ENCODE data around the gene VAV3. TPM values are rescaled to one million over a fixed set of nuclear protein-coding genes. Genes with fewer than 3 reads are reported as not detected.

VAV3 gene
- total and polyA plus RNA-seq, 5 experiments from 2014 or later = 2.2 to 13.1 (median 2.9) TPM

DNA sequence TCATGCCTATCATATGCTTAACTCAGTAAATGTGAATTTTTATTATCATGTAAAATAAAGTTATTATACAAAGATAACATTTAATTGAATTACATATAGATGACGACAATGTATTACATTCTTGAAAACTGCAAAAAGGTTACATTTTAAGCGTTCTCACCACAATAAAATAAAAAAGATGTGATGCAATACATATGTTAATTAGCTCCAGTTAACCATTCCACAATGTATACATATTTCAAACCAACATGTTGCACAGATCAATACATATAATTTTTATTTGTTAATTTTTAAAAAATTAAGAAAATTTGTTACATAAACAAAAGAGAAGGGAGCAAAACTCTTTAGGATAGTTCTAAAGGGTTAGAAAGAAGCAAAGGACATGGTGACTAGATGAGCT lies 183.7 kb downstream of the VAV3 start:
- H3K9me3 Mint-ChIP-seq = no peaks in the 10 kb centered on the region
- DNase-seq (no peak), ATAC-seq (no peak)
- no peak overlapping the region for H3K4me3 Mint-ChIP-seq
- H3K27ac Mint-ChIP-seq = no peak overlapping the region
- peaks cover 3 to 43% (median 23%) of the 10 kb centered on the region in 4 donors for H3K4me1 Mint-ChIP-seq
- POLR2A ChIA-PET = interaction anchor here (2.6 kb wide), 1 partner anchor 344 kb away, joined by 18 read pairs; no protein-coding TSS in a partner anchor
- peaks cover 0 to 5% (median 0%) of the 10 kb centered on the region in 3 donors for H3K36me3 Mint-ChIP-seq
- no peaks in the 10 kb centered on the region for H3K27me3 Mint-ChIP-seq

DNA sequence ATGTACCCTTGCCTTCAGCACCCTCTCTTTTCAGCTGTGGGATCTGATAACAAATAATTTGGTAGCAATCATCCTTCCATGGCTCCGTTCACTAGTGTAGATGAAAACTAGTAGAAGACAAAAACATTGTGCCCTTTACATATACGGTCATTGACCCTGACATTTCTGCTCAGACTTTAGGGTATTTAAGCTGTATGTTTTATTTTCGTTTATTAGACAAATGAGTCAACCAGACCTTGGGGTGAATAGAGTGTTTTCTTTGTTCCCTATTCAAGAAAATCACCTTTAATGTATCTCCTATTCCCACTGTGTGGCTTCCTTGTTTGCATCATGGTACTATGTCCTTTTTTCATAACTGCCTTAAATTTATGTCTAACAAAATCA lies 187.3 kb downstream of the VAV3 start:
- Mint-ChIP-seq H3K36me3 (peaks cover 0 to 6% (median under 1%) of the 10 kb centered on the region in 3 donors), H3K4me3 (no peak overlapping the region), H3K9me3 (no peaks in the 10 kb centered on the region), H3K27ac (no peak overlapping the region), H3K4me1 (peaks cover 0 to 14% (median 2%) of the 10 kb centered on the region in 4 donors), H3K27me3 (no peaks in the 10 kb centered on the region)
- POLR2A ChIA-PET = no interaction called here
- DNase-seq (no peak), ATAC-seq (no peak)

DNA sequence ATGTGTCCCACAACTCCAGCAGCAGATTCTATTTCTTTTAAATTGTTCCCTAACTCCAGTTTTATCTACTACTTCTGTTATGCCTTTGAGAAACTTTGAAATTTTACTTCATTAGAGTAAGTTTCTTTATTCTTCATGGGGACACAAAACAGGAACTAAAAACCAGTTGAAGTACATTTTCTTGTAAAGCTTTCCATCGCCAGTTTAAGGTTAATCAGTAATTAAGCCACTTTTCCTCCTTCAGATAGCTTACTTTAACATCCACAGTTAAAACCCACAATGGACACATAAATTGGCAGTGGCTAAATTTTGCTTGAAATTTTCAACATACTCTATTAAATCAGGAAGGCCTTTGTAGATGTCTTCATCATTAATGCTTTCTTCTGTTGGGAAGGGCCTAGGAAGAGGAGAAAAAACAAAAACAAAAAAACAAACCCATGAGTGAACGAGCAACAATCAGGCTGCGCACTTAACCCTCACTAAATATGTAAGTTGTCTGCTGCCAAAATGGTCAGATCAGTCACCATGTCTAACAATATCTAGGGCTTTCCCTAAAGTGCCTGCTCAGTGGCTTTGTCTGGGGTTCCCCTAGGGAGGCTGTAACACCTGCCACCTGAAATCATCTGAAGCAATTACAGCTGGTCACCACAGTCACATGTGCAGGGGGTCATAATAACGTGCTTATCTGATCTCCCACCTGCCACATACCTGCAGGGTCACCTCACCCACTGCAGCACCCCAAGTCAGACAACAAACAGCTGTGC lies 187.9 kb downstream of the VAV3 start:
- no peak for DNase-seq
- Mint-ChIP-seq H3K27me3 (no peaks in the 10 kb centered on the region), H3K4me3 (peak overlapping the region in 1 of 10 donors; percentile 8), H3K27ac (peak overlapping the region in 2 of 10 donors; percentile 13 to 19), H3K4me1 (peaks cover 0 to 8% (median under 1%) of the 10 kb centered on the region in 4 donors), H3K9me3 (no peaks in the 10 kb centered on the region), H3K36me3 (peaks cover 0 to 8% (median 2%) of the 10 kb centered on the region in 3 donors)
- POLR2A ChIA-PET = no interaction called here
- no peak for ATAC-seq

DNA sequence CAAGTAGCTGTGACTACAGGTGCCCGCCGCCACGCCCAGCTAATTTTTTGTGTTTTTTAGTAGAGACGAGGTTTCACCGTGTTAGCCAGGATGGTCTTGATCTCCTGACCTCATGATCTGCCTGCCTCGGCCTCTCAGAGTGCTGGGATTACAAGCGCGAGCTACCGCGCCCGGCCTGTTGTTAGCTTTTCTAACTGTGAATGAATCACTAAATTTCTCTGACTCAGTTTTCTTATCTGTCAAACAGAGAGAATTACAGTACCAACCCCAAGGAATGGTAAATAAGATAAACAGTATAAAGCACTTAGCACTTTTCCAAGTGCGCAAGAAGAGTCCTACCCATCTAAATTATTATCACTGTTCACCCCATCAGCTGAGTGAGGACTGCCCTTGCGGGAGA lies 193.6 kb downstream of the VAV3 start:
- Mint-ChIP-seq H3K4me3 (no peak overlapping the region), H3K27me3 (no peaks in the 10 kb centered on the region), H3K27ac (no peak overlapping the region), H3K4me1 (peaks cover 0 to 2% (median 0%) of the 10 kb centered on the region in 4 donors), H3K36me3 (peaks cover 7 to 23% (median 17%) of the 10 kb centered on the region in 3 donors), H3K9me3 (no peaks in the 10 kb centered on the region)
- DNase-seq (no peak), ATAC-seq (no peak)
- POLR2A ChIA-PET = no interaction called here

DNA sequence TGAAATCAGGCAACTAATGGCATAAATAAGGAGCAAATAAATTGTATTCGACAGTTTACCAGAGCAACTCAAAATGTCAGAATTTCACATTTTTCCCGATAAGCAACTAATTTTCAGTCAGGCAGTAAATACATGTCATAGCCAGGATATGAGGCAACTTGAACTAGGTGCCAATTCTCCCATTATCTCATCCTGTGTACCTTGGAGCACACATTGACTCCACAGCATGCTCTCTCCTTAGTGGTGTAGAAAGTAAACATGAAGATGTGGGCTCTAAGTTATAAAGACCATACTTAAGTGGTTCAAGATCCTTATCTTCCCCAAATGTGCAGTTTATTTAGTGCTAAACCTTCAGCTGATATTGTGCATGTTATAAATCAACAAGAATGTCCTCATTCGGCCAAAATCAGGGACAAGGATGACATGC lies 197.8 kb downstream of the VAV3 start:
- Mint-ChIP-seq H3K4me3 (no peak overlapping the region), H3K27ac (no peak overlapping the region), H3K27me3 (no peaks in the 10 kb centered on the region), H3K9me3 (no peaks in the 10 kb centered on the region), H3K4me1 (peaks cover 0 to 2% (median 0%) of the 10 kb centered on the region in 4 donors), H3K36me3 (peaks cover 7 to 27% (median 20%) of the 10 kb centered on the region in 3 donors)
- POLR2A ChIA-PET = no interaction called here
- ATAC-seq = no peak
- no peak for DNase-seq

DNA sequence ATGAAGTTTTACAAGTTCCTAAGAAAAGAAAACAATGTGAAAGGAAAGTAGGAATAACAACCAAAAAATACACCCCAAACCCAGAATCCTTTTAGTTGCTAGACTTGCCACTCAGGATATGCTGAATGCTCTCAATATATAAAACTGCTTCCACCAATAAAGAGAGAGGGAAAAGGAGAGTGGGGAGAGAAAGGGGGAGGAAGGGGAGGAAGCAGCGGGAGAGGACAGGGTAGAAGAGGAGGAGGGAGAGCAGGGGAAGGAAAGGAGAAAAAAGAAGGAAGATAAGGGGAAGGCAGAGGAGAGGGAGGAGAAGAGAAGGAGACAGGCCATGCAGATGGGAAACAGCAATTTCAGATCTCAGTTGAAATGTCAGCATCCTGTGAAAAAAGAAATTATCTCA lies 198.4 kb downstream of the VAV3 start:
- DNase-seq = no peak
- no peak overlapping the region for H3K4me3 Mint-ChIP-seq
- peaks cover 7 to 29% (median 18%) of the 10 kb centered on the region in 3 donors for H3K36me3 Mint-ChIP-seq
- no peaks in the 10 kb centered on the region for H3K9me3 Mint-ChIP-seq
- POLR2A ChIA-PET = no interaction called here
- H3K4me1 Mint-ChIP-seq = peaks cover 0 to 2% (median 0%) of the 10 kb centered on the region in 4 donors
- H3K27ac Mint-ChIP-seq = peak overlapping the region in 1 of 10 donors; percentile 21
- ATAC-seq = no peak
- no peaks in the 10 kb centered on the region for H3K27me3 Mint-ChIP-seq

DNA sequence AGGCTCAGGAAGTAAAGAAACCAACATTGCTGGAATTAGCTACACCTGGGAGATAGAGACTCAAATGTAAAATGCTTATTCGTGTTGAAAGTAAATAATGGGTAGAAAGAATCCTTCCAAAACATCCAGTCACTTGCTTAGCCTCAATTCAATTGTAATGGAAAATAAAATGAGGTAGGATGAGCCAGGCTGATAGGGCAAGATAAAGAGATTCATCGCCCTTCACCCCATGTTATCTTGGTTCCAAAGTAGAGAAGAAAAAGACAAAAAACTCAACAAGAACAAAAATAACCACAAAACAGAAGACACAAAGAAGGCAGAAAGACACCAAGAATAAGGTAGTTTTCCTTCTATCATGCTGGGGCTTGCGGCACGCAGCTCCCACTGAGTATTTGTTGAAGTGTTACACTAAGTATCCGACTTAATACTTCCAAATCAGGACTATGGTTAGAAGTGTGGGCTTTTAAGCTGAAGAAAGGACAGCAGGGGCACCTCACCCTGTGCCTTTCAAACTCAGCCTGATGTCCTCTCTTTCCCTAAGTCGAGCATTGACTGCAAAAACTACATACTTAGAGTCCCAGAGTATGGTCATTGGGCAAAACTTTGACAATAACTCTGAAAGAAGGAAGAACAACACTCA lies 202.1 kb downstream of the VAV3 start:
- DNase-seq (no peak), ATAC-seq (no peak)
- no peaks in the 10 kb centered on the region for H3K27me3 Mint-ChIP-seq
- H3K36me3 Mint-ChIP-seq = peaks cover 6 to 22% (median 11%) of the 10 kb centered on the region in 3 donors
- H3K4me3 Mint-ChIP-seq = no peak overlapping the region
- POLR2A ChIA-PET = no interaction called here
- H3K9me3 Mint-ChIP-seq = no peaks in the 10 kb centered on the region
- no peaks in the 10 kb centered on the region for H3K4me1 Mint-ChIP-seq
- H3K27ac Mint-ChIP-seq = peak overlapping the region in 1 of 10 donors; percentile 71

DNA sequence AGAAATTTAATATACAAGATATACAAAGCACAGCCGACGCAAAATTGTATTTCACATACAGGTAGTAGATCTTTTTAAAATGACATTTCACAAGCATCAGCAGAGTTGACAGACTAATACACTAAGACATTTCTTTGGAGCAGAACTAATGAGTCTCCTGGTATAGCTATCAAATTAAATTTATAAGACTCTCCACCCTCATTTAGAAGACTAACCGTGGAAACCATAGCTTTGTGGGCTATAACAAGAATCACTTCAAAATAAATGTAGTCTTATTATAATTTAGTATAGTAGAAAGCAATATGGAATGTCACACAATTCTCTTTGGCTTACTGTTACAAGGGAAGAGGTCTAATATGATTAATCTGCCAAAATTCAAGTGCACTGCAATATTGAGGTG lies 204.9 kb downstream of the VAV3 start:
- Mint-ChIP-seq H3K36me3 (peaks cover 0 to 25% (median 4%) of the 10 kb centered on the region in 3 donors), H3K4me1 (no peaks in the 10 kb centered on the region), H3K9me3 (no peaks in the 10 kb centered on the region), H3K27ac (no peak overlapping the region), H3K27me3 (no peaks in the 10 kb centered on the region), H3K4me3 (no peak overlapping the region)
- ATAC-seq (no peak), DNase-seq (no peak)
- POLR2A ChIA-PET = interaction anchor here (0.5 kb wide), 1 partner anchor 436 kb away, joined by 5 read pairs; no protein-coding TSS in a partner anchor

DNA sequence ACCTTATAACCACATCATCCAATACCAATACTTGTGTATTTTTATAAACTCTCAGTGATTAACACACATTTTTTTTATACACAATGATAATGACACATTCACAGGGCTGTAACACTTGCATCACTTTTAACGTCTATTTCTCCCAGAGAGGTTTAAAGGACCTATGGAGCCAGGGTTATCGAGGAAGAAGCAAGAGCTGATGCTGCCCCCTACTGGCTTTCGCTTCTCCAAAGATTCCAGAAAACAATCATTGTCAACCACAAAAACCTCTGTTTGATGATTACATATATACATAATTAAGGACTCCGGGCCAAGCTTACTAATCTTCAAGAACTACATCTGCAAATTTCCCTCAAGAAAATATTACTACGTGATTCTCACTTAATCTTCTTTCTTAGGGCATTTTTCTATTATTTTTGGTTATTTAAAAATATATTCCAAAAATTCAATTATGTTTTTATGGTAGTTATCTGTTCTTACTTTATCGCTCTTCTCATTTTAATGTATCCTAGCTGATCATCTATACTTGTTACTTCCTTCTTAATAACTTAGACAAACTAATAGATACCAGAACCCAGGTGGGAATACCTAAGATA lies 214.5 kb downstream of the VAV3 start:
- Mint-ChIP-seq H3K27ac (no peak overlapping the region), H3K27me3 (no peaks in the 10 kb centered on the region), H3K4me3 (no peak overlapping the region), H3K4me1 (no peaks in the 10 kb centered on the region), H3K9me3 (no peaks in the 10 kb centered on the region), H3K36me3 (peaks cover 0 to 23% (median 2%) of the 10 kb centered on the region in 3 donors)
- POLR2A ChIA-PET = no interaction called here
- ATAC-seq (no peak), DNase-seq (peak in 1 of 10 donors; percentile 3)

DNA sequence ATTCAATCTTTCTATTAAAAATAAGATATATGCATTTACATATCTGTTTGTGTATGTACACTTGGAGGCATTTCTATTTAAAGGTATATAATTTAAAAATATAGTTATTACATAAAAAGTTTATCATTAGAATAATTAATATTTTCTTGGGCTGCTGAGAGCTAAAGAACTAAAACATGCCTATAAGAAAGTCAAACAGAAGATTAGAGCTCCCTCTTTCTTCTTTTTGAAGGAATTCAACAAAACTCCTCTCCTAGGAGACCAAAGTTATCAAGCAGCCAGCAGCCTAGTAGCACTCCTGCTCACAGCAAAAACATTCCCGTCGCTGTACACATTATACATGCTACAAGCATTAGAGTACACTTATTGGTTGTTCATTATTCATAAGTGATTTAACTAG lies 216.4 kb downstream of the VAV3 start:
- Mint-ChIP-seq H3K27ac (no peak overlapping the region), H3K36me3 (peaks cover 0 to 4% (median 0%) of the 10 kb centered on the region in 3 donors), H3K27me3 (no peaks in the 10 kb centered on the region), H3K9me3 (no peaks in the 10 kb centered on the region), H3K4me1 (no peaks in the 10 kb centered on the region), H3K4me3 (no peak overlapping the region)
- POLR2A ChIA-PET = no interaction called here
- DNase-seq (no peak), ATAC-seq (no peak)

DNA sequence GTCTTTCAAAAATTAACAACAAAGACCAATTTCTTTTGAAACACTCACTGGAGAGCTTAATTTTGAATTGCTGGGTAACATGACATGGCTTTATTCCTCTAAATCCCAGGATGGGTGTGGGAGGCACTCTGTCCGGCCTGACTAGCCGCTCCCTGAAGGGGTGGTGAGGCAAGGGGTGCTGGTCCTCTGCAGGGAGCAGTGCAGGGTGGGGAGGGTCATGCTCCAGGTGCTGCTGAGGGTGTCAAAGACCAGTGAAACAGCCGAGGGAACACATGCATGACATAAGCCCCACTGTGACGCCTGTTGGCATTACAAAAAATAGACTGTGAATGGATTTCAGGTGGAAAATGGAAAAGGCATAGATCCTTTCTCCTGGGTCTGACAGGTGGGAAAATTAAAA lies 223.7 kb downstream of the VAV3 start:
- Mint-ChIP-seq H3K9me3 (no peaks in the 10 kb centered on the region), H3K27ac (no peak overlapping the region)

DNA sequence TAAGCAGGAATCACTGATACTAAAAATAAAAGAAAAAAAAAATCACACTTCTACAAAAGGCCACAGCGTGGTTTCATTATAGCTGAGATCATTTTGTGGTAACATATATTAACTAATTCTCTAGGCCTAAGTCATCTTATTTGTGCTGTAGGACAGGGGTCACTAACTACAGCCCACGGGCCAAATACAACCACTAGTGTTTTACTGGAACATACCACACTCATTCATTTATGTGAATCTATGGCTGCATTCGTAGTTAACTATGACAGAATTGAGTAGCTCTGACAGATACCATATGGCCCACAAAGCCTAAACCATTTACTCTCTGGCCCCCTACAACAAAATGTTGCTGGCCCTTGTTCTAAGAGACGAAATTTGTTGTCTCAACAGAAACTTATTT lies 224.4 kb downstream of the VAV3 start:
- Mint-ChIP-seq H3K36me3 (peaks cover 0 to 19% (median 12%) of the 10 kb centered on the region in 3 donors), H3K27me3 (no peaks in the 10 kb centered on the region), H3K4me1 (peaks cover 0 to 23% (median under 1%) of the 10 kb centered on the region in 4 donors), H3K4me3 (no peak overlapping the region), H3K9me3 (no peaks in the 10 kb centered on the region), H3K27ac (no peak overlapping the region)
- DNase-seq (no peak), ATAC-seq (no peak)
- POLR2A ChIA-PET = no interaction called here

More for the DNA sequence above, 223.7 kb downstream of the VAV3 start:
- DNase-seq (no peak), ATAC-seq (no peak)
- Mint-ChIP-seq H3K27me3 (no peaks in the 10 kb centered on the region), H3K4me3 (no peak overlapping the region), H3K36me3 (peaks cover 0 to 12% (median 12%) of the 10 kb centered on the region in 3 donors), H3K4me1 (peaks cover 0 to 23% (median under 1%) of the 10 kb centered on the region in 4 donors)
- POLR2A ChIA-PET = no interaction called here

DNA sequence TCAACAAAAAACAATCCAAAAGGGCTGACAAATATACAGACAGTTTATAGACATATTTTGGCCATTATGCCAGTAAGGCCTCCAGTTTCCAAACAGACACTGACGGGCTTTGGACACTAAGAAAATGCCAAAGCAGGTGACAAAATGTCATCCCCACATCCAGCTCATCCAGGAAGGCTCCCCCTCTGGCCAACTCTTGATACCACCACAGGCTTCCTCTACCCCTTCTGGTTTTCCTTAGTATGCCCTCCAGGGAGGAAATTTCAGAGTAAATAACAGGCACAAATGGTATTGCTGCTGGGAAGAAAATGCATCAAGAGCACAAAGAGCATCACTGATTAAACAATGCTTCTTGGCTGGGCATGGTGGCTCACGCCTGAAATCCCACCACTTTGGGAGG lies 225.3 kb downstream of the VAV3 start:
- Mint-ChIP-seq H3K36me3 (peaks cover 5 to 27% (median 12%) of the 10 kb centered on the region in 3 donors), H3K4me3 (no peak overlapping the region), H3K4me1 (peaks cover 0 to 23% (median under 1%) of the 10 kb centered on the region in 4 donors), H3K27me3 (no peaks in the 10 kb centered on the region), H3K27ac (peak overlapping the region in 1 of 10 donors; percentile 11), H3K9me3 (peaks cover 0 to 6% (median 0%) of the 10 kb centered on the region in 9 donors)
- ATAC-seq (no peak), DNase-seq (no peak)
- POLR2A ChIA-PET = no interaction called here
